ENCODE data around the gene RNGTT.
"Not testable (repeated sequence)": the region's sequence is repeated elsewhere in the genome, so short reads cannot be mapped to it uniquely, and the experiment has no call there.

RNGTT gene

DNA sequence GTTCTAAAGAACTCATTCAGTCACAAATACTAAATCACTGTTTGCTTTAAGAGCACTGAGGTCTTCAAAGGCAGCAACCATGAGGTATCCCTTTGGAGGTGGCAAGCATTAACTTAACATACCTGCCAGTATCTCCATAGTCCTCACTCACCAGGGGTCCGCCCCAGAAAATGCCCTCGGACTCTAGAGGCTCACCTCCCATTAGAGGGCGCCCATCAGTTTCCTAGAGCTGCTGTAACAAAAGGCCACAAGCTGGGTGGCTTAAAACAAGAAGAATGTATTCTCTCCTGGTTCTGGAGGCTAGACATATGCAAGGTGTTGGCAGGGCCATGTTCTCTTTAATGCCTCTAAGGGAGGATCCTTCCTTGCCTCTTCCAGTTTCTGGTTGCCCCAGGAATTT is 12.0 kb upstream of the RNGTT start:
- H3K4me3 ChIP-seq (ENCODE audit: low read depth, low read length), result no peak overlapping the region

DNA sequence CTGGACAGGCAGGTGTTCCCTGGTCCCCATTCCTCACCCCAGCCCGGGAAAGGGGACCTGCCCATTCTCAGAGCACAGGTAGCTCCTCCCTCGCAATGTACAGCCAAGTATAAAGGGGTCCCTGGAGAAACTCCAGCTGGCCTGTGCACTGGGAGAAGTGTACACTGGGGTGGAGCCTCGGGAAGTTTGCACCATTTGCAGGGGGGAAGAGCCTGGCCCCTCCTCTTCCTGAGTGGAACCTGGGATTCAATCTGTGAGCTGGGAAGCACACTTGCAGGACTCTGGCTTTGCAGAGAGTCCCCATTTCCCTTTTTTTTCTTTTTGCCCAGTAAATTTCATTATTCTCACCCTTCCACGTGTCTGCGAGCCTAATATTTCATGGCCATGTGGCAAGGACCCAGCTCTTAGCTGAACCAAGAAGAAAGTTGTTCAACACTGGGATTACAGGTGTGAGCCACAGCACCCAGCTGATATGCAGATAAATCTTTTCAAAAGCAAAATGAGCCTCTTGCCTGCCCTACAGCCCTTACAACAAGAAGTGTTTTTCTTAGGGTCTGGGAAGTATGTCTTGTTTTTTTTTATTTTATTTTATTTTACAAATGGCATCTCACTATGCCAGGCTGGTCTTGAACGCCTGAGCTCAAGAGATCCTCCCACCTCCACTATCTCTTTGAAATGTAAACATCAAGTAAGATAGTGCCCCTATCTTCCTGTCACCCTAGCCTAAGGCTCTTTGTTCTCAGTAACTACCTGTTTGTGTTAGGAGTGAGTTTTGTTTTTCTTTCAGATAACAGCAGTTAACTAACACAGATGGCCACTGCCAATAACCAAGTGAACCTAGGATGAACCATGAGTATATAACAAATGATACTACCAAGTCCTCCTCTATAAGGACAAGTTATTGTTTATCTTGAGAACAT is 9.3 kb upstream of the RNGTT start:
- DNase-seq (ENCODE audit: low read depth), result no peak
- no peak overlapping the region for H3K4me3 ChIP-seq (ENCODE audit: low read depth, low read length)

More for the DNA sequence above, 12.0 kb upstream of the RNGTT start:
- DNase-seq (ENCODE audit: low read depth), result no peak

DNA sequence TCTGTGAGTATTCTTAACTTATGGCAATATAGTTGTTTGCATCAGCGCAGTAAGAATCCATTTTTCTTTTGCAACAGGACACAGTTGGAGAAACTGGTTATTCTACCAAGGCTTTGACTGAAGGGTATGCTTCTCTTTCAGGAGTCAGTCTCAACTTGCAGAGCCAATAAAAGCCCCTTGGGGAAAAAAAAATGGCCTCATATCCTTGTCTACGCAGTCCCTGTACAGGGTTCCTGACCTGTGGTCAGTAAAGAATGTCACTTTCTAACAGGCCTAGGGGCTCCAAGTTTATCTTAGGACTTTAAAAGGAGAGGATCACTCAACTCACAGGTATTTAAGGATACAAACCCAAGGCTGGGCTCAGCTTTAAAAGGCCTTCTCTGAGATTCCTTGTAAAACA is 6.9 kb upstream of the RNGTT start:
- no peak for DNase-seq (ENCODE audit: low read depth)
- H3K4me3 ChIP-seq (ENCODE audit: low read depth, low read length), result no peak overlapping the region

DNA sequence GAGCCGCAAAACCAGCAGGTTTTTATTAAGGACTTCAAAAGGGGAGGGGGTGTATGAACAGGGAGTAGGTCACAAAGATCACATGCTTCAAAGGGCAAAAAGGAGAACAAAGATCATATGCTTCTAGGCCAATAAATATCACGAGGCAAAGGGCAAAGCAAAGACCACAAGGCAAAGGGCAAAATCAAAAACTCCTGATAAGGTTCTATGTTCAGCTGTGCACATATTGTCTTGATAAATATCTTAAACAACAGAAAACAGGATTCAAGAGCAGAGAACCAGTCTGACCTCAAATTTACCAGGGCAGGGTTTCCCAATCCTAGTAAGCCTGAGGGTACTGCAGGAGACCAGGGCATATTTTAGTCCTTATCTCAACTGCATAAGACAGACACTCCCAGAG is 5.8 kb upstream of the RNGTT start:
- H3K4me3 ChIP-seq (ENCODE audit: low read depth, low read length); DNase-seq (ENCODE audit: low read depth): not testable (repeated sequence)

DNA sequence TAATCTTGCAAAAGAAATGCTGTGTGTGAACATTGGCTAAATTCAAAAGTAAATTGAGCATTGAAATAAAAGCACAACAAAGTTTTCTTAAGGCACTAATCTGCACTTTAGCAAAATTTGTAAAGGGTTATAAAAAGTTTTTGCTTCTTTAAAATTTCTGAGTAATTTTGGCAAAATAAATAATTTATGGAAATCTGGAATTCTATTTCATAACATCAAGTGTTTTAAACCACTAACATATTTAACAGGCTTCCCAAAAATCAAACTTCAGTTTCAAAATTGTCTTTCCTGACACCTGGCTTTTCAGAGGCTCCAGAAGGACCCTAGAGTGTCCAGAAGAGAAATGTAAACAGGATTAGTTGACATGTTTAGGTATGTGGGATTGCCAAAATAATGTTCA is 4.5 kb upstream of the RNGTT start:
- no peak for DNase-seq (ENCODE audit: low read depth)
- no peak overlapping the region for H3K4me3 ChIP-seq (ENCODE audit: low read depth, low read length)

DNA sequence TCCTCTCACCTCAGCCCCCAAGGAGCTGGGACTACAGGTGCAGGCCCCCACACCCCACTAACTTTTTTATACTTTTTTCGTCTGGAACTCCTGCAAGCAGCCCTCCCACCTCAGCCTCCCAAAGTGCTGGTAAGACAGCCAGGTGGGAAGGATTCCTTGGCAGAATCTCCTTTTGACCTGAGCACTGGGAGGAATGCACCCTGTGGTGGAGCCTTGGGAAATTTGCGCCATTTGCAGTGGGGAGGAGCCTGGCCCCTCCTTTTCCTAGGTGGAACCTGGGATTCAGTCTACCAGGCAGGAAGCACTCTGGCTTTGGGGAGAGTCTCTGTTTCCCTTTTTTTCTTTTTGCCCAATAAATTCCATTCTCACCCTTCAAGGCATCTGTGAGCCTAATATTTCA is 2.3 kb upstream of the RNGTT start:
- no peak for DNase-seq (ENCODE audit: low read depth)
- H3K4me3 ChIP-seq (ENCODE audit: low read depth, low read length), result no peak overlapping the region

DNA sequence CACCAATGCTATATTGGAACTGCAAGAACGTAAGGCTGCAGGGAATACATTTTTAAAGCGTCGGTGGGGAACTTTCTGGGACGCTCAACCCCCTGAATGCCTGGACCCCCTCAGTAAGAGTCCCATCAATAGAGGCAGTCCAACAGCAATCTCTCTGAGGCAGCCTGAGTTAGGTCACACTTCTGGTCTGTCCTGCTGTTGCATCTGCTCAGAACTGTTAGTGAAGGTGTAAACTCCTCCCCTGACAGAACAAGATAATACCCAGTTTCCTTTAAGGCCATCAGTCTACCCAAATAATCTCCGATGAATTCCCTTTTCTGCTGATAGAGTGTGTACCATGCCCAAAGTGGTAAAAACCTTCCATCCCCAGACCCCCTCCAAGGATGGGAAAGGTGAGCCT is 1.1 kb upstream of the RNGTT start:
- peak overlapping the region; percentile 71 for H3K4me3 ChIP-seq (ENCODE audit: low read depth, low read length)
- DNase-seq (ENCODE audit: low read depth), result no peak

DNA sequence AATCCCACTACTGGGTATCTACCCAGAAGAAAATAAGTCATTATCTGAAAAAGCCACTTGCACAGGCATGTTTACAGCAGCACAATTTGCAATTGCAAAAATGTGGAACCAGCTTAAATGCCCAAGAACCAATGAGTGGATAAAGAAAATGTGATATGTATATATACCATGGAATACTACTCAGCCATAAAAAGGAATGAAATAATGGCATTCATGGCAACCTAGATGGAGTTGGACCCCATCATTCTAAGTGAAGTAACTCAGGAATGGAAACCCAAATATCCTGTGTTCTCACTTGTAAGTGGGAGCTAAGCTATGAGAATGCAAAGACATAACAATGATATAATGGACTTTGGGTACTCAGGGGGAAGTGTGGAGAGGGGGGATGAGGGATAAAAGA is 4.6 kb downstream of the RNGTT start:
- DNase-seq (ENCODE audit: low read depth), result no peak
- H3K4me3 ChIP-seq (ENCODE audit: low read depth, low read length), result no peak overlapping the region

DNA sequence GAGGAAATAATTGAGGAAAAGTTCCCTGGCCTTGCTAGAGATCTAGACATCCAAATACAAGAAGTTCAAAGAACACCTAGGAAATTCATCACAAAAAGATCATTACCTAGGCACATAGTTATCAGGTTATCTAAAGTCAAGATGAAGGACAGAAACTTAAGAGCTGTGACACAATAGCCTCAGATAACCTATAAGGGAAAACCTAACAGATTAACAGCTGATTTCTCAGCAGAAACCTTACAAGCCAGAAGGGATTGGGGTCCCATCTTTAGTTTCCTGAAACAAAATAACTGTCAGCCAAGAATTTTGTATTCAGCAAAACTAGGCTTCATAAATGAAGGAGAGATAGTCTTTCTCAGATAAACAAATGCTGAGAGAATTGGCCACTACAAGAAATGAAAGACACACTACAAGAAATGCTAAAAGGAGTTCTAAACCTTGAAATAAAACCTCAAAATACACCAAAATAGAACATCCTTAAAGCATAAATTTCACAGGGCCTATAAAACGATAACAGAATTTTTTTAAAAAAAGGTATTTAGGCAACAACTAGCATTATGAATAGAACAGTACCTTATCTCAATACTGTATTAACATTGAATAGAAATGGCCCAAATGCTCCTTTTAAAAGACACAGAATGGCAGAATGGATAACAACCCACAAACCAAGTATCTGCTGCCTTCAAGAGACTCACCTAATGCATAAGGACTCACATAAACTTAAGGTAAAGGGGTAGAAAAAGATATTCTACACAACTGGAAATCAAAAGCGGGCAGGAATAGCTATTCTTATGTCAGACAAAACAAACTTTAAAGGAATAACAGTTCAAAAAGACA is 9.7 kb downstream of the RNGTT start:
- DNase-seq (ENCODE audit: low read depth), result no peak
- H3K4me3 ChIP-seq (ENCODE audit: low read depth, low read length), result no peak overlapping the region

DNA sequence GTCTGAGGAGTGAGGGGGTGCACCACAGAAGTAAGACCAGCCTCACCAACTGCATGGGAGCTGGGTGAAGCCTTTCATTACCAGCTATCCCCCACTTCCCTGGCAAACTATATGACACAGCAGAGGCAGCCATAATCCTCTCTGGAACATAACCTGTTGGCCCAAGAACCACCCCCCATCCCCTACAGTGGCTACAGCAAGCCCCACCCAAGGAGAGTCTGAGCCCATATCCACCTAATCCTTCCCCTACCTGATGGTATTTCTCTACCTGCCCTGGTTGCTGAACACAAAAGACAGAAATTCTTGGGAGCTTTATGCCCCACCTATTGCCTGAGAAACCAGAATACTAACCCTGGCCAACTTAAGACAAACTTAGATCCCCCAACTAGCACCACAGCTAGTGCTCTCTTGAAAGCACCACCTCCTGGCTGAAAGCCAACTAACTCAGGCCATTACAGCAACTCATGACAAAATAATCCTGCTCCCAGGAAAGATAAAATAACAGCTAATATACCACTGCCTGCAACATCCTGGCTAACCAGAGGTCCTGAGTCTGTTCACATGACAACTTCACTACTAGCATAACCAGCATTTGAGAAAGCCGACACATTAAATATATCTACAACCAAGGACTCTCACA is 11.2 kb downstream of the RNGTT start:
- H3K4me3 ChIP-seq (ENCODE audit: low read depth, low read length), result no peak overlapping the region
- DNase-seq (ENCODE audit: low read depth), result no peak

DNA sequence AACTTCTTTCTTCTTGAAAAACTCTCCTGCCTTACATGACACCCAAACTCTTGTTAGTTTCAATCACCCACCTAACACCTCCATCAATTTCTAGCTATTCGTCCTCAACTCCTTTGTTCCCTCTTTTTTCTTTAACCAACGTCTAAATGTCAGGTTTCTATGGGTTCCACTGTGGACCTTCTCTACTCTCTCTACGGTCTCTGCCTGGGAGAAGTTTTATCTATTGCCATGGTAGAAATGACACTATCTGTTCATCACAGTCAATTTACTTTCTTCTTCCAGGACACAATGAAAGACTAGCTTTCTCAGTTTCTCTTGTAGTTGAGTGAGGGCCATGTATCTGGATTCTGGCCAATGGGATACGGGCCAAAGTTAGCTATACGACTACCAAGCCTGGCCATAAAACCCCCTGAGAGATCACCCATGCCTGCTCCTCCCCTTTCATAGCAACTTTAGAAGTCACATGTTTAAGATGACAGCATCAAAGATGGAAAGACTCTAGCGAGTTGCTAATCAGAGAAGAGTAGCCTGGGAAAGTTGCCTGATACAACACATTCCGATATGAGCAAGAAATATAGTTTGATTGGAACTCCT is 17.9 kb downstream of the RNGTT start:
- no peak for DNase-seq (ENCODE audit: low read depth)
- no peak overlapping the region for H3K4me3 ChIP-seq (ENCODE audit: low read depth, low read length)

DNA sequence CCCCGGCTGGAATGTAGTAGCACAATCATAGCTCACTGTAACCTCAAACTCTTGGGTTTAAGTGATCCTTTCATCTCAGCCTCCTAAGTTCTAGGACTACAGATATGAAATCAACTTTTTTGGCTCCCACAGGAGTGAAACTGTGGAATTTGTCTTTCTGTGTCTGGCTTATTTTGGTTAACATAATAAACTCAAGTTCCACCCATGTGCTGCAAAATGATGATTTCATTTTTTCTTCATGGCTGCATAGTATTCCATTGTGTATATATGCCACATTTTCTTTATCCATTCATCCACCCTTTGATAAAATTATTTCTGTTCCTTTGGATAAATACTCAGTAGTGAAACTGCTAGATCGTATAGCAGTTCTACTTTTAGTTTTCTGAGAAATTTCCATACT is 29.9 kb downstream of the RNGTT start:
- DNase-seq (ENCODE audit: low read depth), result no peak

DNA sequence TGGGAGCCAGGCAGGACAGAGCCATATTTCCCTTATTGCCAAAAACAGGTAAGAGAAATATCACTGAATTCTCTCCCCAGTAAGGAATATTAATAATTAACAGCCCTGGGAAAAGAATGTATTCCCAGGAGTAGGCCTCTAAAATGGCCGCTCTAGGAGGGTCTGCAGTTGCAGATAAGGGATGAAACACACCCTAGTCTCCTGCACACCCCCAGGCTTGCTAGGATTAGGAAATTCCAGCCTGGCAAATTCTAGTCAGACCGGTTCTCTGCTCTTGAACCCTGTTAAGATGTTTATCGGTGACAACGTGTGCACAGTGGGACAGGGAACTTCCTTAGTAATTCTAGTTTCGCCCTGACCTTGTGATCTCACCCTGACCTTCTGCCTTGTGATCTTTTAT is 31.4 kb downstream of the RNGTT start:
- not testable (repeated sequence) for H3K4me3 ChIP-seq (ENCODE audit: low read depth, low read length); DNase-seq (ENCODE audit: low read depth)

More for the DNA sequence above, 29.9 kb downstream of the RNGTT start:
- no peak overlapping the region for H3K4me3 ChIP-seq (ENCODE audit: low read depth, low read length)

DNA sequence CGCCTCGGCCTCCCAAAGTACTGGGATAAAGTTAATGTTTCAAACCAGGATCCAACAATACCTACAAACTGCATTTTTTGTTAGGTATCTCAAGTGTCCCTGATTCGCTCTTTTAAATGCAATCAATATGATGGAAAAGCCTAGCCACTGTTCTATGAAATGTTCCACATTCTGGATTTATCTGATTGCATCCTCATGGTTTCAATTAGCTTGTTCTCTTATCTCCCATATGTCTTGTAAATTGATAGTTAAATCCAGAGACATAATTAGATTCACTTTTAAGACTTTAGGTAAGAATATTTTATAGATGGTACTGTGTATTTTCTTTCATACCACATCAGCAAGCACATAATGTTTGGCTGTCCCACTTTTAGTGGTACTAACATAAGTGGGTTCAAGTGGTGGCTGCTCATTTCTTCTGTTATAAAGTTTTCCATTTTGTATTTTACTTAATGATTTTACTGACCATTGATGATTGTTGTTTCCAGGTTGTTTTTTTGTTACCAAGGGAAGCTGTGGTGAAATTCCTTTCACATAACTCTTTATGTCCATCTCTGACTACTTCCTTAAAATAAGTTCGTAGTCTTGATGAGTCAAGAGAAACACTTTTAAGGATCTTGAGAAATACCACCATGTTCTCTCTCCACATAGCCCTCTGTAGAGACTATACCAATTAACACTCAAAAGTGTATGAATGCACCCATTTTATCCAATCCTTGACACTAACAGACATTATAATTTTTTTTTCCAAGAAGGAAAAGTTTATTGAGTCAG is 40.5 kb downstream of the RNGTT start:
- no peak for DNase-seq (ENCODE audit: low read depth)
- no peak overlapping the region for H3K4me3 ChIP-seq (ENCODE audit: low read depth, low read length)

DNA sequence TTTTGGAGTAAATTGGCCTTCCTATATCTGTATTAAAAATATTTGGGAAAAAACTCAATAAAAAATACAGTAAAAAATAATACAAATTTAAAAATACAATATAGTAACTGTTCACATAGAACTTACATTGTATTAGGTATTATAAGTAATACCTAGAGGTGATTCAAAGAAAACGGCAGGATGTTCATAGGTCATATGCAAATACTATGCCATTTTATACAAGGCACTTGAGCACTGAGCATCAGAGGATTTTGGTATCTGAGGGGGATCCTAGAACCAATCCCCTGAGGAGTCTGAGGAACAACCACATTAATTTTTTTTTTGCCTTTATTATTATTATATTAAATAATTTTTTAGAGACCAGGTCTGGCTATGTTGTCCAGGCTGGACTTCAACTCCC is 41.7 kb downstream of the RNGTT start:
- DNase-seq (ENCODE audit: low read depth), result no peak
- no peak overlapping the region for H3K4me3 ChIP-seq (ENCODE audit: low read depth, low read length)

DNA sequence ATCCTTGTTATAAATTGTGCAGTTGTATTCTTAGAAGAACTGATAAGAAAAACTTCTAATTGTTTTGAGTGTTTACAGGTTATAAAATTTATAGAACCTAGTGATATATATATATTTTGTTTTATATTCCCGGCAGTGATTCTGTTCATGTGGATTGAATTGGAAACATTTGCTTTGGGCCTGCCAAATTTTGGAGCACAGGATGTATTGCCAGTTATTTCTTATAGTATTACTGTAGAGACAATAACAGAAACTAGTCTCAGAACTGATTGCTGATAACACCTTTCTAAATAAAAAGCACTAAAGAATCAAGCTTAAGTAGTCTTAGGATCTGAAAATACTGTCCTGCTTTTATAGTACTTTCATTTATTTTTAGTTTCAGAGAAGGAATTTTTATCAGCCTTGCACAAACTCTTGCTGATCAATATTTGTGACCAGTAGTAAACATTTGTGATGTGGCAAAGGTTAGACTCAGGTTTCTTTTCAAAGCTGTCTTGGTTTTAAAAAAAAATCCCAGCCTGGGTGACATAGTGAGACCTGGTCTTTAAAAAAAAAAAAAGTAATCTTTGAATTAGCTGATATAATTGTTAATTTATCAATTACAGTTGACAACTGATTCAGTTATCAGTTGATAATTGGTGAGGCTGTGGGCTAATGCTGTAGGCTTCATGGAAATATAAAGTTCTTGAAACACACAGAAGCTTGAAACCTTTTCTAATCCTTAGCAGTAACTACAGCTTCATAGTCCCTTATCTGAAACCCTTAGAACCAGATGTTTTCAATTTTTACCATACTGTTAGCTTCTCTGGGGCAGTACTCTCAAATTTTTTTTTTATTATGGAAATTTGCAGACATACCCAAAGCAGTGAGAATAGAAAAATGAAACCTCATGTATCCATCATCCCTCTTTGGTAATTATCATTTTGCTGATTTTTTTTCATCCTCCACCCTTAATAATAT is 42.4 kb downstream of the RNGTT start:
- DNase-seq (ENCODE audit: low read depth), result no peak
- no peak overlapping the region for H3K4me3 ChIP-seq (ENCODE audit: low read depth, low read length)

DNA sequence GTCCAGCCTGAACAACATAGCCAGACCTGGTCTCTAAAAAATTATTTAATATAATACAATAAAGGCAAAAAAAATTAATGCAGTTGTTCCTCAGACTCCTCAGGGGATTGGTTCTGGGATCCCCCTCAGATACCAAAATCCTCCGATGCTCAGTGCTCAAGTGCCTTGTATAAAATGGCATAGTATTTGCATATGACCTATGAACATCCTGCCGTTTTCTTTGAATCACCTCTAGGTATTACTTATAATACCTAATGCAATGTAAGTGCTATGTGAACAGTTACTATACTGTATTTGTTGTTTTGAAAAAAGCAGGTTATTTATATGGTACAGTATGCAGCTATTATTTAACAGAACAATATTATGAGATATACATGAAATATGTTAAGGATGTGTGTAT is 43.3 kb downstream of the RNGTT start:
- no peak for DNase-seq (ENCODE audit: low read depth)
- H3K4me3 ChIP-seq (ENCODE audit: low read depth, low read length), result no peak overlapping the region

DNA sequence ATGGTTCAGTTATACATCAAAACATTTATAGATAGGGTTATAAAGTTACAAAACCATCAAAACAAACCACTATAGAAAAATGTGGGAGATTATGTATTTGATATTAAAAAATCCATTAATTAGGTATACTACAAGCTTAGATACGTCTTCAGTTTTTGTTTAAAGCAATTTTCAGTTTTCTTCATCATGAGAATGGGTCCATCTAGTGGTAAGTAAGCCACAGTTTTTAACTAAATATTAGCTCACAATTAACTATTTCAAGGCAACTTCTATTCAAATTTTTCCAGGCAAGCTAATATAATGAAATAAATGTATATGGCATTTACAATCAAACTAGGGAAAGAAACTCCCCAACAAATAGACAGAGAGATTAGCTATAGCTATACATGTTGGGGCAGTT is 44.4 kb downstream of the RNGTT start:
- no peak for DNase-seq (ENCODE audit: low read depth)
- H3K4me3 ChIP-seq (ENCODE audit: low read depth, low read length), result no peak overlapping the region

Measured in skeletal muscle cell (primary cell).